BJ (cell line): ENCODE data around the gene TMEM88. TPM values are rescaled to one million over a fixed set of nuclear protein-coding genes. Genes with fewer than 3 reads are reported as not detected.

Experiments
- CTCF ChIA-PET: fragments of 350-600 bp; formaldehyde crosslinking; extraction: SDS; loops from one replicate; lab custom pipeline; 2021; ENCODE audit warnings: antibody characterized with exemption, inconsistent platforms; lab: Yijun Ruan, JAX
- POLR2A ChIA-PET: fragments of 300-600 bp; sonication (Branson Sonifier 250); formaldehyde crosslinking; extraction: SDS; loops from one replicate; lab custom pipeline; 2021; ENCODE audit warnings: antibody characterized with exemption; lab: Charles Lee
- DNase-seq: peaks from one replicate; pipeline ENCODE4 v3.0.0-alpha.2; 2011; ENCODE audit warnings: low read depth
- H3K27me3 ChIP-seq: 2 replicates; pipeline ENCODE4 v1.6.0; 2011; ENCODE audit warnings: low read length; ENCODE audit not compliant: control insufficient read depth, insufficient read depth
- H3K36me3 ChIP-seq: 2 replicates; pipeline ENCODE4 v1.5.1; 2011; ENCODE audit warnings: low read length; ENCODE audit not compliant: control insufficient read depth, insufficient read depth
- H3K4me3 ChIP-seq: 2 replicates; pipeline ENCODE4 v1.5.1; 2011; ENCODE audit warnings: low read depth, mild to moderate bottlenecking, control low read depth, low read length
- polyA plus RNA-seq: library from polyadenylated mRNA; depleted of rRNA; stranded (reverse); fragments of >200 nt; gene quantifications from 2 replicates; pipeline ENCODE4 v1.2.3, GENCODE V29; 2011
- TF ChIP-seq, protein P1 (sequence below): IDR thresholded peaks from 2 replicates; pipeline ENCODE4 v1.5.1; 2011; ENCODE audit warnings: low read depth, mild to moderate bottlenecking, control low read depth, inconsistent platforms, low read length, moderate library complexity; ENCODE audit not compliant: insufficient read depth

The TMEM88 gene
- polyA plus RNA-seq, 1 experiment: 0.29 TPM

DNA sequence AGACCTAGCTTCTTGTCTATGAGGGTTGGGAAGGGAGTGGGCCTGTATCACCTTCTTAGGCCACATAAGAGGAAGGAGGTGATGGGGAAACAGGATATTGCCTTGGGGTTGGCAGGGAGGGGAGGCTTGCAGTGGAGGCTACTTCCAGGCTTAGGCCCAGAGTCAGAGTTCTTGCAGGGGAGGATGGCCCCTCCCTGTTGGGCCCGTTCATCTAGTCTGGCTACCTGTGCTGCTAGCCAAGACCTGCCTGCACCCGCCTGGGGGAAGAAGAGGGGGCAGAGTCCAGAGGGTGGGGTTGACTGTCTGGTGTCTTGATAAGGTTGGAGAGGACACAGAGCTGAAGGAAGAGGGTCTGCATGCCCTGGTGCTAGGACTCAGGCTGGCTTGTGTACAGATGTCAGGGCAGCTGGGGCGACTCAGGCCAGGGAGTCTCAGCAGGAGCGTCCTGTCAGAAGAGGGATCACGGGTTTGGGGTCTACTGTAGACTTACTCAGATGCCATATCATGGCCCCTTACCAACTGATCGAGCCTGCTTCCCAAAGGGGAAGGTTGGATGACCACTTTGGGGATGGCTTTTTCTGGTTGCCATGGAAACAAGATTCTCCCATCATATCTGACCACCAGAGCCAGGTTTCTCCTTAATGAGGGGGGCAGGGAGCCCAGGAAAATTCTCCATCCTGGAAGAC, 15.5 kb upstream of the TMEM88 start:
- ChIA-PET POLR2A (interaction anchor here (0.5 kb wide), 1 partner anchor 217 kb away, joined by 4 read pairs; no protein-coding TSS in a partner anchor), CTCF (interaction anchor here (1.3 to 1.9 kb wide), 3 partner anchors 21 to 149 kb away, joined by 3 to 7 read pairs (median 5); no protein-coding TSS in a partner anchor)
- Histone ChIP-seq H3K4me3 (peak overlapping the region; percentile 85; the same call in 1 of the 2 replicates), H3K36me3 (peaks cover 5% of the 10 kb centered on the region; the same call in 1 of the 2 replicates), H3K27me3 (no peaks in the 10 kb centered on the region)
- no peak for DNase-seq
- TF ChIP-seq, protein P1, sequence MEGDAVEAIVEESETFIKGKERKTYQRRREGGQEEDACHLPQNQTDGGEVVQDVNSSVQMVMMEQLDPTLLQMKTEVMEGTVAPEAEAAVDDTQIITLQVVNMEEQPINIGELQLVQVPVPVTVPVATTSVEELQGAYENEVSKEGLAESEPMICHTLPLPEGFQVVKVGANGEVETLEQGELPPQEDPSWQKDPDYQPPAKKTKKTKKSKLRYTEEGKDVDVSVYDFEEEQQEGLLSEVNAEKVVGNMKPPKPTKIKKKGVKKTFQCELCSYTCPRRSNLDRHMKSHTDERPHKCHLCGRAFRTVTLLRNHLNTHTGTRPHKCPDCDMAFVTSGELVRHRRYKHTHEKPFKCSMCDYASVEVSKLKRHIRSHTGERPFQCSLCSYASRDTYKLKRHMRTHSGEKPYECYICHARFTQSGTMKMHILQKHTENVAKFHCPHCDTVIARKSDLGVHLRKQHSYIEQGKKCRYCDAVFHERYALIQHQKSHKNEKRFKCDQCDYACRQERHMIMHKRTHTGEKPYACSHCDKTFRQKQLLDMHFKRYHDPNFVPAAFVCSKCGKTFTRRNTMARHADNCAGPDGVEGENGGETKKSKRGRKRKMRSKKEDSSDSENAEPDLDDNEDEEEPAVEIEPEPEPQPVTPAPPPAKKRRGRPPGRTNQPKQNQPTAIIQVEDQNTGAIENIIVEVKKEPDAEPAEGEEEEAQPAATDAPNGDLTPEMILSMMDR: no peak

DNA sequence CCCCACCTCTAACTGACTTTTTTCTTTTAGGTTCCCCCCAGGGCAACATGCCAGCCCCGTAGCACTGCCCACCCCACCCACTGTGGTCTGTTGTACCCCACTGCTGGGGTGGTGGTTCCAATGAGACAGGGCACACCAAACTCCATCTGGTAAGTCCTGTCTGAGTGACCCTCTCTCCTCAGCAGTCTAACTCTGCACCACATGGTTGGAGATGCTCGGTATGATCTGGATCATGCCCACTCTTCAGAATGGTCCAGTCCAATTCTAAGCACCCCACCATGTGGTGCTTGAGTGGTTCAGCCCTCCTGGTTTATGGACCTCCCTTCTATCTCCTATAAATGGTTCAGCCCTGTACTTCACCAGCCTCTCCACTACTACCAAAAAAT, 15.0 kb upstream of the TMEM88 start:
- CTCF ChIA-PET: interaction anchor here (1.3 kb wide), 1 partner anchor 96 kb away, joined by 3 read pairs; no protein-coding TSS in a partner anchor

DNA sequence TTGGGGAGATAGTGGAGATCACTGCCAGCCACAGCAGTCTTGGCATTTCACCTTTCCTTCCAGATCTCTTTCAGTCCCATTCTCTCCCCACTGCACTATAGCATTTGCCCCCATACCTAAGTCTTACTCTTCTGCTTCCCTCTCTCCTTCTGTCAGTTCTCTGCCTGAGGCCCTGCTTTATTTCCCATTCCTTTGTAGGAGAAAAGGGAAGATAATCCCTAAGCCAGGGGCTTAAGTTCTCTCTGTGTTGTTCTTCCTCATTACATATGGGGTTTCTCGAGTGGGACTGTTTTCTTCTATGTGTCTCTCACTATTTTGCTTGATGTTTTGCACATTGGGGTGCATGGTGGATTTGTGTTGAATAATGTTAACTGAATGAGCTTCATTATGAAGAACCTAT, 14.4 kb upstream of the TMEM88 start:
- Histone ChIP-seq H3K4me3 (no peak overlapping the region), H3K27me3 (no peaks in the 10 kb centered on the region), H3K36me3 (peaks cover 8% of the 10 kb centered on the region)
- TF ChIP-seq, protein P1: no peak
- DNase-seq: no peak
- POLR2A ChIA-PET: no interaction called here
- CTCF ChIA-PET: interaction anchor here (0.8 to 1.1 kb wide), 3 partner anchors 31 to 345 kb away, joined by 3 read pairs; no protein-coding TSS in a partner anchor

More for the DNA sequence above, 15.0 kb upstream of the TMEM88 start:
- DNase-seq: no peak
- POLR2A ChIA-PET: no interaction called here
- Histone ChIP-seq H3K4me3 (no peak overlapping the region), H3K27me3 (no peaks in the 10 kb centered on the region), H3K36me3 (peaks cover 5% of the 10 kb centered on the region)
- TF ChIP-seq, protein P1: no peak

DNA sequence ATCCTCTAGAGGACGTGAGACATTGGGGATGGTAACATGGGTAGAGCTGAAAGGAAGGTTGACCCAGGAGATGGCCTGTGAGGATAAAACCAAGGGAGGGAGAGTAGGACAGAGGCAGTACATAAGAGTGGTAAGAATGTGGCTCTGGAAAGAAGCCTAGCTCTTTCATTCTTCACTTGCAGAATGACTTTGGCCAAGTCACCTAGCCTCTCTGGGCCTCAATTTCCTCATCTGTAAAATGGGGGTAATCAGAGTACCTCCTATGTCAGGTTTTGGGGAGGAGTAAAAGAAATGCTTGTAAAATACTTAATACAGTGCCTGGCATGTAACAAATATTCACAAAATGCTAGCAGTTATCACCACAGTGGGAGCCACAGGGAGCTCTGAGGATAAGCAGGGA, 14.0 kb upstream of the TMEM88 start:
- TF ChIP-seq, protein P1: no peak
- ChIA-PET CTCF (interaction anchor here (0.8 to 1.1 kb wide), 3 partner anchors 31 to 345 kb away, joined by 3 read pairs; no protein-coding TSS in a partner anchor), POLR2A (no interaction called here)
- peaks cover 10% of the 10 kb centered on the region for H3K36me3 ChIP-seq
- DNase-seq: no peak
- no peaks in the 10 kb centered on the region for H3K27me3 ChIP-seq
- no peak overlapping the region for H3K4me3 ChIP-seq

- POLR2A ChIA-PET: no interaction called here
- no peaks in the 10 kb centered on the region for H3K27me3 ChIP-seq
- peak overlapping the region; percentile 68 for H3K4me3 ChIP-seq
- CTCF ChIA-PET: interaction anchor here (0.8 to 1.7 kb wide), 5 partner anchors 16 to 344 kb away, joined by 3 to 9 read pairs (median 3); partner anchors contain the start of gene NAA38
- TF ChIP-seq, protein P1: 0 out of 2 replicates have a peak, but pooled peaks have one; percentile 12
- DNase-seq: no peak
- peaks cover 11% of the 10 kb centered on the region for H3K36me3 ChIP-seq
Measured at GRCh38 chr17:7841396-7841914, 13.4 kb upstream of the TMEM88 start.
